HG03558 (cell line): Measurements from ENCODE around the gene AGBL1.

ENCODE experiments used
- ATAC-seq: cut with Tn5 transposase; IDR thresholded peaks from one replicate; pipeline ENCODE4 v1.9.1; 2021; ENCODE audit warnings: moderate number of reproducible peaks; ENCODE audit not compliant: unreplicated experiment; ENCODE audit errors: extremely low read depth

Gene AGBL1

DNA sequence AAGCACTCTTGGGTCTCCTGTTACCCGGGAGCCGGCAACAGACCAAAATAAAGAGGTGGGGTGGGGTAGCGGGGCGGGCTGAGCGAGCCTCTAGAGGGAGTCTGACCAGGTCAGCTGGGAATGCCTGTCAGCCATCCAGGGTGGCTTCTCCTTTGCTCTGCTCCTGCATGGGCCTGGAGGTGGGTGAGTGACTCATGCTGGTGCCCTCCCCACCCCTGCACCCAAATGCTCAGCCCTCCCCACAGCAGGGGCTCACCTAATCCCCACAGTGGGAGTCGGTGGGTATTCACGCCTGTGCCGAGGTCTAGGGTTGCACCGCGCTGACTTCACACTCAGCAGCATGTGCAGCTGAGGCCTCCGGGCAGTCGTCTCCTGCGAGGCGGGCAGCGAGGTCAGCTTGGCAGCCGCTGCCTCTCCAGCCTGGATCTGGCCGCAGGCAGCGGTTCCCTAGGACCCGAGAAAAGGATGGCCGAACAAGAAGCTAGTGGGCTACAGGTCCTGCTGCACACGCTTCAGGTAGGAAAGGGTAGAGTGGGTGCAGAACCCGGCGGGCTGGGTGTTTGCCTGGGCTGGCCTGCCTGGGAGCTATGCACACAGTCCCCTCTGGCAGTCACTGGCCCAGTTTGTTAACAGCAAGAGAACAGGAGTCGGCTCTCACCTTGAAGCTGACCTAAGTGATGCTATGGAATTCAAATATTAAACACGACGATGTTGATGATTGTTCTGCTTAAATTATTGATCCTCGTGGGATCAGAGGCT, at the start of gene AGBL1:
Gene AGBL1, plus strand, starts transcription at position 364 of the 759 bp plus-strand sequence.
- ATAC-seq, result no peak

DNA sequence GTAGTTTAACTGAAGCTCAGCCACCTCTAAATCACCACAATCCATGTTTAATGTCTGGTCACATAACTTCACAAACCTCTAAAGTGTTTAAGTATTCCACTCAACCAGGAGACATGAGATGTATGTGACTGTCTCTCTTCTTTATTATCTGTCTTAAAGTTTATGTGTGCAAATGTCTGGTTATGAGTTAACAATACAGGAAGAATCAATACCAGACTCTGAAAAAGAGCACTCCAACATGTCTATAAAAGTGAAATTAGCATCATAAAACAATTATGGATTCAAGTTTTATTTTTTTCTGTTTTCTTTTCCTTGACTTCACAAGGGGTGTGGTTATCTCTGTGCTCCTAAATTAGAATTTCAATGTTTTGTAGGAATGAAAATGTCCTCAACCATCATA, 44.8 kb upstream of the AGBL1 start:
- no peak for ATAC-seq

DNA sequence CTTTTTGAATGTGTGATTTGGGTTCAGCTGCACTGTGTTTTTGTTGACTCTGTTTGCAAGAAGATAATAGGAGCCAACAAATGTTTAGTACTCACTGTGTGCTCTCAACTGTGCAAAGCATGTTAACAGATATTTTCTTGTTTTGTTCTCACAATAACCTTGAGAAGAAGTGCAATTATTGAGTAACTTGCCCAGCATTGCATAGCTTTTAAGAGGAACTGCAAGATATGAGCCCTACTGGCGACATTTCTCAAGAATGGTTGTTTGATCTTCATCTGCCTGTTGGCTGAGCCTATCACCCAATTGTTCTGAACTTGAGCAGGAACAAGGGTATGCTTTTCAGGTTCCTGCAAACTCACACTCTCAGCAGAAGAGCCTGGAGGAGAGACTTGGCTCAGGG, 43.4 kb upstream of the AGBL1 start:
- ATAC-seq, result no peak

DNA sequence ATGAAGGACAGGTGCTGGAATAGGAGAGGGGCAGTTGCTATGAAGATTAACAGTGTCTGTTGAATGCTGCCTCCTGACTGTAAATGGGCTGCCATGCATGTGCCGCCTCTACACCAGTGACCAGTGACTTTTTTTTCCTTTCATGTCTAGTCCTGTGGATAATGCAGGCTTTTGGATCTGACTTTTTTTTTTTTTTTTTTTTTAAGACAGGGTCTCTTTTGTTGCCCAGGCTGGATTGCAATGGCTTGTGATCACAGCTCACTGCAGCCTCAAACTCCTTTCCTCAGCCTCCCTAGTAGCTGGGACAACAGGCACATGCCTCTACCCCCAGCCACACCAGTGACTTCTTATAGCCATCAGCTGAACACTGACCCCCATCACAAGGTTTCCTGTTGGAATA, 41.2 kb upstream of the AGBL1 start:
- ATAC-seq, result no peak

DNA sequence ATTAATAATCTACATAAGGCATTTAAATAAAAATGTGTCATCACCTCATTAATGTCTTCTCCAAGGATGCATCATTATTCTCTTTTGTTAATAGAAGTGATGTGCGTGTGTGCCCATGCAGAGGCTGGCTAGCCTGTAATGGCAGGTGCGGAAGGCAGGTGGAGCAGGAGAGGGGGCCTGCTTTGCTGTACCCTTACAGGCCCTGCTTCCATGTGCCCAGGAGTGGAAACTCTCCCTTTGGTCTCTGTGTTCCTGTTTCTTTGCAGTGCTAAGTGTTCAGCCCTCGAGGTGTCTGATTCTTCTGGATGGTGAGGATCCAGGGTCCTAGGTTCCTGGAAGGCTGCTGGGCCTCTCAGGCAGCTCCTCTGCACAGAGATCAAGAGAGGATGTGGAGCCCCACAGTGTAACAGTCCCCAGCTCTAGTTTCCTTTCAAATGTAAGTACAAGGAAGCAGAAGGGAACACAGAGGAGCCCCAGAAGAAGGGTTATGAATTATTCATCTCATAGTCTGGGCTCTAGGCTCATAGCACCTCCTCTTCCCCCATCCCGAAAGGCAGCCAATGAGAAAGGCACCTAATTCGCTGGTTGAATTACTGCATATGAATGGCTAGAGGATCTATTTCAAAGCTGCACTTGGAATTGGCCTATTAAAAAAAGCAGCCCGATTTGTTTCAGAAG, 39.2 kb upstream of the AGBL1 start:
- no peak for ATAC-seq

DNA sequence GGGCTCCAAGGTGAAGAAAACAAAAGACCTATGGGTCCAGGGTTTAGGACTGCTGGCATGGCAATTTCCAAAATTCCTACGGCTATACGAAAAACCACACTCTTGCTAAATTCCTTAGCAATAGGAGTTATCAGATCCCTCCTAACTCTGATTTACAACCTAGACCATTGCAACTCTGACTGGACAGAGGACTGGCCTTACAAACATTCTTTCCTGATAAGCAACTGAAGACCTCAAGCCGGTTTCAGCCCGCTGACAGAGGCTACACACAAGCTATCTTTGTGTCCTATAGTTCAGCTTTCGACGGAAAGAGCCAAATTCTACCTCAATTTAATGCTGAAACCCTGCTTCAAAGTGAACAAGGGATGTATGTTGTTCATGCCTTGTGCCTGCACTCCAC, 38.3 kb upstream of the AGBL1 start:
- ATAC-seq, result no peak

DNA sequence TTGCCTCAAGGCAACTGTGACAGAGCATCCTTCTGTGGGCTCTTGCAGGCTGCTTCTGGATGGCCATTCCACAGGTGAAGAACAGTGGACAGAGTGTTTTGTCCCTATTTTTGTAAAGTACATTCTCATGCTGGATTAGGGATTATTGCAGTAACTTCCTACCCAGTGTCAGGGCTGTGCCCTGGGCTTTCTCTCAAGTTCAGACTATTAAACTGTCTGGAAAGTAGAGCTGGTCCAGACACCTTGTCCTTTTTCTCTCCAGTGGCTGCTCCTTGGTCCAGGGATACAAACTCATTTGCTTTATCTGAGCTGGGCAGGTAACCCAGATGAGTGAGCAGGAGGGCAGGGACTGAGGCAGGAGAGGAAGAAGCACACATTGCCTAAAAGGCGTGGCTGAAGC, 37.4 kb upstream of the AGBL1 start:
- ATAC-seq, result no peak

DNA sequence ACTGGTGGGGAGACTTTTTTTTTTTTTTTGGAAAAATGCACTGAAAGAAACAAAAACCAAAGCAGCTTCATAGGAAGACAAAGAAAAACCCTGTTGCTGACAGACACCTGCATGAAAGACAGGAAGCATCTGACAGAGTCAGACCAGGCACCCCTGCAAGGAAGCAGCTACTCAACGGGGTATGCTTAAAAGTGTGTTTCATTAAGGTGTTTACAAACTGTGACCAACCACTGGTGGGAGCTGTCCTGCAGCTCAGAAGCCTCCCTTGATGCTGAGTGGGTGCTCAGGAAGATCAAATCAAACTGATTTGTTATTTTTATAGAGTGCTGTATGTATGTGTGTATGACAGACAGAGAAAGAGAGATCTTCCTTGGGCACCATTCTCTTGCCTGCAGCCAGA, 34.7 kb upstream of the AGBL1 start:
- no peak for ATAC-seq

DNA sequence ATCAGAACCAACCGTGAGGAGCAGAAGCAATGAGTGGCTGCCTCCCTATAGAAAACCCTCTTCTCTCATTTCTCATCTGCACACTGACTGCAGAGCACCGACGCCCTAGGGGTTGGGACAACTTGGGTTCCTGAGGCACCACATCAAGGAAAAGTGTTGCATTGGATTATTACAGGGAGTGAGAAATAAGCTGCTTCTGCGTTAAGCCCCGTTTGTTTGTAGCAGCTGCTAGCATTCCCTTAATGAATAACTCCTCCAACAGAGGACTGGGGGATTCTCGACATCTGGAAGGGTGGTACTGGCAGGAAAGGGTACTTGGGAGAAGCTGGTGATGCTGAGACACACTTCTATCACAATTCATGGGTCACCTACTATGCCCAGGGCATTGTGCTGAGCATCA, 25.3 kb upstream of the AGBL1 start:
- ATAC-seq, result no peak

DNA sequence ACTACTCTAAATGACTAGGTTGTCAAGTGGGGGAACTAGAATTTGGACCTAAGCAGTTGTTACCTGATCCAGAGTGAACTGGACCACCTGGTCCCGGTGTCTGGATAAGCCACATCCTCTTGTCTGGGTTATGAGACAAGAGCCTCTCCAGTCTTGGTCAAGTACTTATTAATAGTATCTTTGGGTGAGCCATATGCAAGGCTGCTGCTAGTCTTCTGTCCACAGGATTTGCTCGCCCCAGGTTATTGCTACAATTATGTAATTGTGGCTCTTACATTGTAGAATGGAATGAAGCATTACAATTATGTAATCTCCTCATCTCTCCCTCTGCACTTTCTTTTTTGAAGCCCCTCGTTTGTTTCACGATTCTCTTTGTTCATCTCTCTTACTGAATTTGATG, 24.0 kb upstream of the AGBL1 start:
- no peak for ATAC-seq

DNA sequence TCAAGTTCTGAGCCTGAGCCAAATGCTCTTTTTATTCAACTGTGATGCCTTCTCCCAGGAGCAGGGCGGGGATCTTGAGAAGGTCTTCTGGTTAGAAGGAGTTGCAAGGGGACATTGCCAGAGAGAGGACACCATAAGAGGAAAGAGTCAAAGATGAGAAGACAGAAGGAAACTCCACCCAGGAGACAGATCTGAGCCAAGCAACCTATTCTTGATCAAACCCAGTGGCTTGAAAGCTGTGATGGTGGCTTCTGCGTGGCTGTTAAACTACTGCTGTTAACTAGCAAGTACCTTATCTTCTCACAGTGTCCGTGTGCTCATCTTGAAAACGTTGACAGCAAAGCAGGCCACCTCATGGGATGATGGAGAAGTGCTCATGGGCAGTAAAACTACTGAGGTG, 19.8 kb upstream of the AGBL1 start:
- no peak for ATAC-seq

DNA sequence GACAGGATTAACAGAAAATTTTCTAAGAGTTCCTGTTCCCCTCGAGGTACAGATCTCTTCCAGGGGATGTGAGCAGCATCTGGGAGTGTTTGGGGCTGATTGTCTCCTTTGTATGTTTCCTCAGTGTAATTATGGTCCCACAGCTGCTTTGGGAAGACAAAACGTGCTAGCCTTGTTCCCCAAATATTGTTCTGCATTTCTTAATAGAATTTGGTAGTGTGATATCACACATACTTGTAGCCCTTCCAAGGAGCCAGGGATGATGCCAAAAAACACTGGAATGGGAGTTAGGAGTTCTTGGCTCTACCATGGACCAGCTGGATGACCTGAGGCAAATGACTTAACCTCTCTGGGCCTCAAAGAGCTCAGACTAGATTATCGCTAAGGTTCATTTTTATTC, 19.0 kb upstream of the AGBL1 start:
- ATAC-seq, result no peak

DNA sequence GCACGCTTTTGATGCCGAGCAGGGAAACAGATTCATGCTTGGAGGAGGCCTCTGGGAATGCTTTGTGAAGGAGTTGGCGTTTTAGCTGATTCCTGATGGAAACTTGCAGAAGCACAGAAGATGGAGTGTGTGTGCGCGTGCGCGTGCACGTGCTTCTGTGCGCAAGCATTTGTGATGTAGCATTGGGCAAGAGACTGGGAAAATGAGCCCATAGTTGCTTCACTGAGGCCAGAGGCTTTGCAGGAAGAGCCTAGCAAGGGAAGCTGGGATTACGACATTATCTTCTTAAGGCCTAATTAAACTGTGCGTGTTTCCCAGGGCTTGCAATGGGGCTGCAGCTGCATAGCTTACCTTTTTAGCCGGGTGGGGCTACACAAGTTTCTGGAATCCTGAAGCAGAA, 18.1 kb upstream of the AGBL1 start:
- ATAC-seq, result no peak

DNA sequence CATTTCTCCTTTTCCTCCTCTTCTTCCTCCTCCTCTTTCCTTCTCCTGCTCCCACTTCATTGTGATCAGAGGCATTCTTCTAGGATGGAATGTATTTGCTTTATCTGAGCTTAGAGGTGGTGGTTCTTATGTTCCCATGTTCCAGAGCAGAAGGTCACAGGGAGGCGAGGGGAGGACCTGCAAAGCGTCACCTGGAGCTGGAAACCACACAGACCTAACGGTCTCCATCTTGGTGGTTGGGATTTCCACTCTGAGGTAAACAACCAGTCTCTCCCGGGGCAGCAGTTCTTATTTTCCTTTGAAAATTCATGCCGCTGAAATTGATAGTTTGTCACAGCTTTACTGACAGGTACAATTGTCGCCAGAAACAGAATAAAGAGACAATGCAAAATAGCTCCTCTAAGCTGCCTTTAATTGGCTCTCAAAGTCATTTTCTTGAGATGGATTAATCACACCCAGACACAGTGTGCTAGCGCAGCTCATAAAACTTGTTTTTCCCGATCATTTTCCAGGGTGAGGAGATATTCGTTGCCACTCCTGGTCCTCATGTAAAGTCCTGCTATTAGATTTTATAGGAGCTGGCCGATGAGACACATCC, 16.9 kb upstream of the AGBL1 start:
- no peak for ATAC-seq

DNA sequence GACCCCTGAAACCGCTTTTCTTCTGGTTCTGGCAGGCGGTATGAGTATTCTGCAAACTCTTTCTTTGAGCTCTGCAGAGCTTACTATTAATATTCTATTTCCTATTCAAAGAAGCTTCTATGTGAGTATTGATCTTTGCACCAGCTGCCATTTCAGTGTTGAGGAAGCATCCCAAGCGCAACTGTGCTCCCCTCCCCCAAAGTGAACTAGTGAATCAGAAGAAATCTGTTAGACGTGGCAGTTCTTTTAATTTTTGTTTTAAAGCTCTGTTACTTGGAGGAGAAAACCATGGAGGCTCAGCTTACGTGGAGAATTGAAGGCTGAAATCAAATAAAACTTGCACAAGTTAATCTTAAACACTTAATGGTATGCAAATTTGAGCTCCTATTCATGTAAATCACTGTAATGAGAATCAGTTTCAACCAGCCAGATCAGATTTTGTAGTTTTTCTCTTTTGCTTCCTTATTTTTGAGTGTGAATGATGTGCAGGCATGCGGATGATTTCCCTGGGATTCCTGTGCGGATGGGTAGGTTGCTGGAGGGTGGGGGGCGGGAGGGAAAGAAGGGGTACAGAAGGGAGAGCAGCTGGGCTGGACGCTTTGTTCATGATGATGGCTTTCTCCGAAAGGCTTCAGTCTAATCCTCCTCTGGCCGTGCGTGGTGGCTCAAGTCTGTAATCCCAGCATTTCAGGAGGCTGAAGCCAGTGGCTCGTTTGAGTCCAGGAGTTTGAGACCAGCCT, 16.1 kb upstream of the AGBL1 start:
- ATAC-seq, result no peak

DNA sequence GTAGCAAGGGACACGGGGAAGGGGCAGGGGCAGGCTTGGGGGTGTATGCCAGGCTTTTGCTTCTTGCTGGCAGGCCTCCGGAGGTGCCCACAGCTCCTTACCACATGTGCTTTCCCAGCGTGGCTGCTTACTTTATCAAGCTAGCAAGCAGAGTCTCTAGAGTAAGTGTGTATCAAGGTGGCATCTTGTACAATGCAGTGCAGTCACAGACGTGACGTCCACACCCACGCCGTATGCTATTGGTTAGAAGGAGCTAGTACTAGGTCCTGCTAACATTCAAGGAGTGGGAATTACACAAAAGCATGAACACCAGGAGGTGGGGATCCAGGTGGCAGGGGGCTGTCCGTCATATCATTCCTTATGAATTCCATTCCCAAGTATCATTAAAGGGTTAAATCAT, 15.3 kb upstream of the AGBL1 start:
- no peak for ATAC-seq

DNA sequence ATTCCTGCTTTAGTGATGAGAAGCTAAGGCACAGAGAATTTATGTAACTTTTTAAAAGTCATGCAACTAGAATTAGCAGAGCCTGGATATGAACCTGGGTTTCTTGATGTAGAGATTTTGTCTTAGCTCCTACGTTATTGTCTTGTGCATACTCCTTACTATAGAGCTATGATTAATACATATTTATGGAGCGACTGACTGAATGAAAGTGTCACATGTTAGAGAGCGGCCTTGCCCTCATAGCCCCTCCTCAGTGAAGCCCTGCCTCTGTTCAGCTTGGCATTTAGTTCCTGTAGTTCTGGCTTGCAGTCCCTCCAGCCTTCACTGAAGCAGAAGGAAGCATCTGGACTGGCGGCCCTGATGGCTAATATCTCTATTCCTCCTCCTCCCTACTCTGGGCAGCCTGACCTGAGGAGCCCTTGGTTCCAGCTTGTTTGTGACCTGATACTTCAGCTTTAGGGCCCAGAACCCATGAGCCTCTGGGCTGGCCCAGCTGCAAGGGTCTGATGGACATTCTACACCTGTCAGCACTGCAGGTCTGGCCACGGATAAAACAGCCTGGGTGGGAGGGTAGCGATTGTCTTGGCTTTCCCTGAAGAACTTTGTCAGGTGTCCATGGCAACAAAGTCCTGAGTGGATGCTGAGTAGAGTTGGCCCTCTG, 13.4 kb upstream of the AGBL1 start:
- no peak for ATAC-seq

DNA sequence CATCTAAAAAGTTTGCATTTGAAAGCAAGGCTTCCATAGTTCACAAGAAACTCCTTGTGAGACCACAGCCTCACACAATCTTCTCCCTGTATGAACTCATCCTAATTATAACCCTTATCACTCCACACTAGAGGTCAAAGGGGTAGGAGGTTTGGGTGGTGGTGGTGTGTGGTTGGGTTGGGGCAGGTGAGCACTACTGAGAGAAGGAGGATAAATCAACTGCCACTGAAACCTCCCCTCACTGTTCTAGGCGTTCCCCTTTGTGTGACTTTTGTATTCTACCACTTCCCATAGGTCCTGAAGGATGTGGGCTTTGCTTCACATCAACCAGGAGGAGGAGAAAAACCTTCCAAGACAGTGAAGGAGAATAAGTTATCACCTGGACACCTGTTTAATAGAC, 6.4 kb upstream of the AGBL1 start:
- ATAC-seq, result no peak

DNA sequence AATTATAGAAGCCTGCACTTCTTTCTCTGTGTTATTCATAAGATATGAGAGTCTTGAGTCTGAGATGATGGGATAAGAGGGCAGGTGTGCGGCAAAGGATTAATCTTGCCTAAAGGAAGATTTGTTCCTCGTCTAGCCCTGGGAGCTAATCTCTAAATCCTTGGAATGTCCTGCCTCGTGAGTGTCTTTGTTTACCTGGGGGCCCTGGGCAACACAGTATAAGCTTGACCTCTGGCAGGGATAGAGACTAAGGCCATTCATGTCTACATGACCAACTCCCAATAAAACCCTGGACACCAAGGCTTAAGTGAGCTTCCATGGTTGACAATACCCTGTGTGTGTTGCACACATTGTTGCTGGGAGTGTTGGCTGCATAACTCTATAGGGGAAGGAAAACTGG, 3.2 kb upstream of the AGBL1 start:
- ATAC-seq, result no peak

DNA sequence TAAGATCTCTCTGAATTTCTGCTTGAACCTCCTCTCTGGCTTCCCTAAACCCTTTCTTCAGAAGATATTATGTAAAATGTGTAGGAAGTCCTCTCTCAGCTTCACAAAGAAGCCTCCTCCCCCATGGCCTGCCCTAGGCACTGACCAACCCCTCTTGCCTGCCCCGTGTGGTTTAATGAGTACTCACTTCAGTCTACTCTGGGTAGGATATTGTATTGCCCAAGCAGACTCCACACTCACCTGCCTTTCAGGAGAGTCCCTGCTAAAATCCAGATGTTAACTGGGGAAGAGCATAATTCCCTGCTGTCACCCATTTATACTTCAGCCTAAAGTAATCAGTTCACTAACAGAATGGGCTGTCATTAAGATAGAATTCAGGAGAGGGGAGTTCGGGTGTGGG, 2.6 kb upstream of the AGBL1 start:
- ATAC-seq, result no peak

DNA sequence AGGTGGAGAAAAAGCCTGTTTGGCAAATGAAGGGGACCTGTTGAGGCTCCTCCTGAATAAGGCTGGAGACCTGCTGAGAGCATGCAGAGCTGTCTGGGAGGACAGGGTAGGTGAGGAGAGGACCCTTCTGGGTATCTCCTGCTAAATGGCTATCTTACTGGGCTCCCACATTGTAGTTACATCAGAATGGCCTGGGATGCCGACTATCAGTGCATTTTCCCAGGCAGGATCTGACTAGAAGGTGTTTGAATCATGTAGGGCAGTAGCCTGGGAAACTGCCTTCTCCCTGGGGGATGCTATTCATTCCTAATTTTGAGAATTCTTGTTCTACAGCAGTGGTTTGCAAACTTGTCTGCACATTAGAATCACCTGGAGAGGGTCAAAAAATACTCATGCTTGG, 631 bp downstream of the AGBL1 start:
- ATAC-seq, result no peak
